GM23338 (cell line): ENCODE measurements around the gene BDH1. TPM values are rescaled to one million over a fixed set of nuclear protein-coding genes. Genes with fewer than 3 reads are reported as not detected.

Experiments used
- ATAC-seq: fragments of 200-7000 bp; cut with Tn5 transposase; 3 replicates; pipeline ENCODE4 v1.9.1; 2020
- DNase-seq: peaks from one replicate; pipeline ENCODE4 v3.0.0-alpha.2; 2015; ENCODE audit warnings: low spot score
- H2AFZ ChIP-seq: fragments of 200-600 bp; sonication (generic); 2 replicates; pipeline ENCODE4 v1.8.0; 2016; ENCODE audit warnings: antibody characterized with exemption, mild to moderate bottlenecking, moderate library complexity
- H3F3A ChIP-seq: fragments of 200-600 bp; sonication (generic); replicated peaks from 2 replicates; pipeline ENCODE4 v1.8.0; 2017; ENCODE audit warnings: antibody characterized with exemption, mixed run types, low read depth
- H3K27ac ChIP-seq: fragments of 200-600 bp; sonication (generic); 2 replicates; pipeline ENCODE4 v1.6.1; 2016; ENCODE audit warnings: low read depth
- H3K27me3 ChIP-seq: fragments of 200-600 bp; sonication (generic); 2 replicates; pipeline ENCODE4 v1.8.0; 2016; ENCODE audit warnings: mild to moderate bottlenecking, mixed run types, moderate library complexity; ENCODE audit not compliant: insufficient read depth
- H3K36me3 ChIP-seq: fragments of 200-600 bp; sonication (generic); 2 replicates; pipeline ENCODE4 v1.8.0; 2016; ENCODE audit warnings: mild to moderate bottlenecking; ENCODE audit not compliant: insufficient read depth
- H3K4me1 ChIP-seq: fragments of 200-600 bp; sonication (generic); 2 replicates; pipeline ENCODE4 v1.8.0; 2016; ENCODE audit warnings: mild to moderate bottlenecking, moderate library complexity; ENCODE audit not compliant: insufficient read depth
- H3K4me2 ChIP-seq: fragments of 200-600 bp; sonication (generic); 2 replicates; pipeline ENCODE4 v1.7.1; 2017; ENCODE audit warnings: mixed run types
- H3K4me3 ChIP-seq: fragments of 200-600 bp; sonication (generic); 2 replicates; pipeline ENCODE4 v1.6.1; 2016; ENCODE audit warnings: mixed run types
- H3K79me2 ChIP-seq: fragments of 200-600 bp; sonication (generic); replicated peaks from 2 replicates; pipeline ENCODE4 v1.8.0; 2017; ENCODE audit warnings: mild to moderate bottlenecking; ENCODE audit not compliant: insufficient read depth
- H3K9me2 ChIP-seq: fragments of 200-600 bp; sonication (generic); 2 replicates; pipeline ENCODE4 v1.8.0; 2017; ENCODE audit not compliant: insufficient read depth
- H4K20me1 ChIP-seq: fragments of 200-600 bp; sonication (generic); replicated peaks from 2 replicates; pipeline ENCODE4 v1.8.0; 2017; ENCODE audit warnings: mild to moderate bottlenecking; ENCODE audit not compliant: insufficient read depth
- H3K27ac Mint-ChIP-seq: 2 replicates; pipeline ENCODE4 v1.8.0; 2020; ENCODE audit warnings: inconsistent platforms, mild to moderate bottlenecking, moderate library complexity, mixed read lengths
- H3K27me3 Mint-ChIP-seq: 3 replicates; pipeline ENCODE4 v1.8.0; 2022; ENCODE audit warnings: low read depth, mild to moderate bottlenecking, moderate library complexity, mixed read lengths, inconsistent platforms; ENCODE audit not compliant: insufficient read depth, poor library complexity
- H3K36me3 Mint-ChIP-seq: 3 replicates; pipeline ENCODE4 v1.8.0; 2021; ENCODE audit warnings: low read depth, mild to moderate bottlenecking, inconsistent platforms, moderate library complexity, mixed read lengths
- H3K4me1 Mint-ChIP-seq: 3 replicates; pipeline ENCODE4 v1.8.0; 2020; ENCODE audit warnings: mild to moderate bottlenecking, inconsistent platforms, mixed read lengths
- H3K4me3 Mint-ChIP-seq: 3 replicates; pipeline ENCODE4 v1.8.0; 2021; ENCODE audit warnings: moderate library complexity, mild to moderate bottlenecking, inconsistent platforms, mixed read lengths
- H3K9me3 Mint-ChIP-seq: 3 replicates; pipeline ENCODE4 v1.8.0; 2020; ENCODE audit warnings: moderate library complexity, mild to moderate bottlenecking, inconsistent platforms, mixed read lengths
- CREB1 ChIP-seq: fragments of 250-450 bp; sonication (Bioruptor Pico); IDR thresholded peaks from 2 replicates; pipeline ENCODE4 v1.5.0; 2020; ENCODE audit warnings: low read depth, mild to moderate bottlenecking, moderate library complexity
- EZH2 ChIP-seq: fragments of 200-600 bp; sonication (generic); IDR thresholded peaks from one replicate; pipeline ENCODE4 v1.8.0; 2017; ENCODE audit warnings: antibody characterized with exemption, mild to moderate bottlenecking, low read depth; ENCODE audit not compliant: unreplicated experiment
- EZH2phosphoT487 ChIP-seq: fragments of 200-600 bp; sonication (generic); IDR thresholded peaks from one replicate; pipeline ENCODE4 v1.8.1; 2018; ENCODE audit warnings: antibody characterized with exemption; ENCODE audit not compliant: unreplicated experiment
- JUNB ChIP-seq: IDR thresholded peaks from one replicate; pipeline ENCODE4 v1.6.1; 2016; ENCODE audit warnings: antibody characterized with exemption; ENCODE audit not compliant: unreplicated experiment
- NANOG ChIP-seq: IDR thresholded peaks from 2 replicates; pipeline ENCODE4 v1.6.1; 2016; ENCODE audit warnings: antibody characterized with exemption, borderline replicate concordance
- POLR2AphosphoS5 ChIP-seq: IDR thresholded peaks from 2 replicates; pipeline ENCODE4 v1.6.1; 2016; ENCODE audit warnings: antibody characterized with exemption, low read depth
- STAT1 ChIP-seq: IDR thresholded peaks from one replicate; pipeline ENCODE4 v1.6.1; 2016; ENCODE audit warnings: antibody characterized with exemption; ENCODE audit not compliant: unreplicated experiment
- ZNF114 ChIP-seq: fragments of 250-450 bp; sonication (Bioruptor Pico); IDR thresholded peaks from 2 replicates; pipeline ENCODE4 v1.5.0; 2020; ENCODE audit warnings: mild to moderate bottlenecking, moderate library complexity
- ZNF331 ChIP-seq: fragments of 250-450 bp; sonication (Bioruptor Pico); IDR thresholded peaks from 2 replicates; pipeline ENCODE4 v1.5.0; 2020; ENCODE audit warnings: low read depth, mild to moderate bottlenecking, moderate library complexity
- polyA plus RNA-seq: library from polyadenylated mRNA; unstranded; fragments of >200 nt; fragmentation: Nextera tagmentation; extraction: Ambion mirVana; gene quantifications from 2 replicates; pipeline ENCODE4 v1.2.1, GENCODE V29; 2016
- total RNA-seq: library from RNA; depleted of rRNA; stranded (reverse); fragments of >200 nt; shearing (Covaris generic); gene quantifications from 2 replicates; pipeline ENCODE4 v1.2.3, GENCODE V29; 2014
- TF ChIP-seq, protein P1 (sequence below): fragments of 250-450 bp; sonication (Bioruptor Pico); IDR thresholded peaks from 2 replicates; pipeline ENCODE4 v1.5.0; 2020; ENCODE audit warnings: mild to moderate bottlenecking, moderate library complexity
- TF ChIP-seq, protein P2 (sequence below): IDR thresholded peaks from one replicate; pipeline ENCODE4 v1.6.1; 2018; ENCODE audit warnings: antibody characterized with exemption; ENCODE audit not compliant: unreplicated experiment
- TF ChIP-seq, protein P3 (sequence below), 2 experiments: fragments of 200-600 bp in 1 of 2; sonication (generic) in 1 of 2; conservative IDR thresholded peaks; 2 replicates each; pipeline versions ENCODE4 v1.5.1 to v1.6.1; 2016 to 2017; ENCODE audit warnings: antibody characterized with exemption in 2 of 2, low read depth in 2 of 2, mild to moderate bottlenecking in 2 of 2, moderate library complexity in 1 of 2
- TF ChIP-seq, protein P4 (sequence below): IDR thresholded peaks from 2 replicates; pipeline ENCODE4 v1.6.1; 2016; ENCODE audit warnings: antibody characterized with exemption

BDH1 gene
- total and polyA plus RNA-seq, 2 experiments from 2014 or later, result 18.1 to 19.3 TPM

DNA sequence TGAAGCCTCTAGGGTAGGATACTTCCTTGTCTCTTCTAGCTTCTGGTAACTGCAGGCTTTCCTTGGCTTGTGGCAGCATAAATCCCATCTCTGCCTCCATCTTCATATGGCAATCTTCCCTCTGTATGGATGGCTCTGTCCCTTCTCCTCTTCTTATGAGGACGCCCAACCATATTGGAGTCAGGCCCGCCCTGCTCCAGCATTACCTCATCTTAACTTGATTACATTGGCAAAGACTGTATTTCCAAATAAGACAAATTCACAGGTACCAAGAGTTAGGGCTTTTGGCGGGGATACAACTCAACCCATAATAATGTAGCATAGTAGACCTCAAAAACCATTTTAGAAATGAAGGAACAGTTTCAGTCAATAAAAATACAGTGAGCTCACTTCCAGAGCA is 75.4 kb downstream of the BDH1 start:
- H3K9me2 ChIP-seq, result no peaks in the 10 kb centered on the region; the same call in none of the 2 replicates
- no peaks in the 10 kb centered on the region for H4K20me1 ChIP-seq
- Mint-ChIP-seq H3K27me3 (peaks cover 7% of the 10 kb centered on the region), H3K36me3 (no peaks in the 10 kb centered on the region), H3K4me3 (no peak overlapping the region), H3K9me3 (no peaks in the 10 kb centered on the region; the same call in 2 of the 3 replicates), H3K4me1 (peaks cover 24% of the 10 kb centered on the region), H3K27ac (no peak overlapping the region)
- ATAC-seq (no peak), DNase-seq (no peak)
- H3K4me1 ChIP-seq, result peaks cover 19% of the 10 kb centered on the region
- 0 out of 2 replicates have a peak overlapping the region, but pooled peaks have one; percentile 2 for H2AFZ ChIP-seq
- H3K4me2 ChIP-seq, result no peak overlapping the region
- H3K4me3 ChIP-seq, result no peak overlapping the region
- H3K79me2 ChIP-seq, result no peaks in the 10 kb centered on the region
- no peaks in the 10 kb centered on the region for H3K27me3 ChIP-seq
- no peaks in the 10 kb centered on the region for H3F3A ChIP-seq
- no peak overlapping the region for H3K27ac ChIP-seq
- H3K36me3 ChIP-seq, result no peaks in the 10 kb centered on the region
- TF ChIP-seq JUNB (no peak), ZNF114 (CRISPR knock-in tag) (no peak), POLR2AphosphoS5 (no peak), ZNF331 (CRISPR knock-in tag) (no peak), CREB1 (no peak), EZH2 (no peak), EZH2phosphoT487 (no peak), STAT1 (no peak), NANOG (no peak)
- TF ChIP-seq, protein P1, sequence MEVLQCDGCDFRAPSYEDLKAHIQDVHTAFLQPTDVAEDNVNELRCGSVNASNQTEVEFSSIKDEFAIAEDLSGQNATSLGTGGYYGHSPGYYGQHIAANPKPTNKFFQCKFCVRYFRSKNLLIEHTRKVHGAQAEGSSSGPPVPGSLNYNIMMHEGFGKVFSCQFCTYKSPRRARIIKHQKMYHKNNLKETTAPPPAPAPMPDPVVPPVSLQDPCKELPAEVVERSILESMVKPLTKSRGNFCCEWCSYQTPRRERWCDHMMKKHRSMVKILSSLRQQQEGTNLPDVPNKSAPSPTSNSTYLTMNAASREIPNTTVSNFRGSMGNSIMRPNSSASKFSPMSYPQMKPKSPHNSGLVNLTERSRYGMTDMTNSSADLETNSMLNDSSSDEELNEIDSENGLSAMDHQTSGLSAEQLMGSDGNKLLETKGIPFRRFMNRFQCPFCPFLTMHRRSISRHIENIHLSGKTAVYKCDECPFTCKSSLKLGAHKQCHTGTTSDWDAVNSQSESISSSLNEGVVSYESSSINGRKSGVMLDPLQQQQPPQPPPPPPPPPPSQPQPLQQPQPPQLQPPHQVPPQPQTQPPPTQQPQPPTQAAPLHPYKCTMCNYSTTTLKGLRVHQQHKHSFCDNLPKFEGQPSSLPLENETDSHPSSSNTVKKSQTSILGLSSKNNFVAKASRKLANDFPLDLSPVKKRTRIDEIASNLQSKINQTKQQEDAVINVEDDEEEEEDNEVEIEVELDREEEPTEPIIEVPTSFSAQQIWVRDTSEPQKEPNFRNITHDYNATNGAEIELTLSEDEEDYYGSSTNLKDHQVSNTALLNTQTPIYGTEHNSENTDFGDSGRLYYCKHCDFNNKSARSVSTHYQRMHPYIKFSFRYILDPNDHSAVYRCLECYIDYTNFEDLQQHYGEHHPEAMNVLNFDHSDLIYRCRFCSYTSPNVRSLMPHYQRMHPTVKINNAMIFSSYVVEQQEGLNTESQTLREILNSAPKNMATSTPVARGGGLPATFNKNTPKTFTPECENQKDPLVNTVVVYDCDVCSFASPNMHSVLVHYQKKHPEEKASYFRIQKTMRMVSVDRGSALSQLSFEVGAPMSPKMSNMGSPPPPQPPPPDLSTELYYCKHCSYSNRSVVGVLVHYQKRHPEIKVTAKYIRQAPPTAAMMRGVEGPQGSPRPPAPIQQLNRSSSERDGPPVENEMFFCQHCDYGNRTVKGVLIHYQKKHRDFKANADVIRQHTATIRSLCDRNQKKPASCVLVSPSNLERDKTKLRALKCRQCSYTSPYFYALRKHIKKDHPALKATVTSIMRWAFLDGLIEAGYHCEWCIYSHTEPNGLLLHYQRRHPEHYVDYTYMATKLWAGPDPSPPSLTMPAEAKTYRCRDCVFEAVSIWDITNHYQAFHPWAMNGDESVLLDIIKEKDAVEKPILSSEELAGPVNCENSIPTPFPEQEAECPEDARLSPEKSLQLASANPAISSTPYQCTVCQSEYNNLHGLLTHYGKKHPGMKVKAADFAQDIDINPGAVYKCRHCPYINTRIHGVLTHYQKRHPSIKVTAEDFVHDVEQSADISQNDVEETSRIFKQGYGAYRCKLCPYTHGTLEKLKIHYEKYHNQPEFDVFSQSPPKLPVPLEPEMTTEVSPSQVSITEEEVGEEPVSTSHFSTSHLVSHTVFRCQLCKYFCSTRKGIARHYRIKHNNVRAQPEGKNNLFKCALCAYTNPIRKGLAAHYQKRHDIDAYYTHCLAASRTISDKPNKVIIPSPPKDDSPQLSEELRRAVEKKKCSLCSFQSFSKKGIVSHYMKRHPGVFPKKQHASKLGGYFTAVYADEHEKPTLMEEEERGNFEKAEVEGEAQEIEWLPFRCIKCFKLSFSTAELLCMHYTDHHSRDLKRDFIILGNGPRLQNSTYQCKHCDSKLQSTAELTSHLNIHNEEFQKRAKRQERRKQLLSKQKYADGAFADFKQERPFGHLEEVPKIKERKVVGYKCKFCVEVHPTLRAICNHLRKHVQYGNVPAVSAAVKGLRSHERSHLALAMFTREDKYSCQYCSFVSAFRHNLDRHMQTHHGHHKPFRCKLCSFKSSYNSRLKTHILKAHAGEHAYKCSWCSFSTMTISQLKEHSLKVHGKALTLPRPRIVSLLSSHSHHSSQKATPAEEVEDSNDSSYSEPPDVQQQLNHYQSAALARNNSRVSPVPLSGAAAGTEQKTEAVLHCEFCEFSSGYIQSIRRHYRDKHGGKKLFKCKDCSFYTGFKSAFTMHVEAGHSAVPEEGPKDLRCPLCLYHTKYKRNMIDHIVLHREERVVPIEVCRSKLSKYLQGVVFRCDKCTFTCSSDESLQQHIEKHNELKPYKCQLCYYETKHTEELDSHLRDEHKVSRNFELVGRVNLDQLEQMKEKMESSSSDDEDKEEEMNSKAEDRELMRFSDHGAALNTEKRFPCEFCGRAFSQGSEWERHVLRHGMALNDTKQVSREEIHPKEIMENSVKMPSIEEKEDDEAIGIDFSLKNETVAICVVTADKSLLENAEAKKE, result no peak
- TF ChIP-seq, protein P2, sequence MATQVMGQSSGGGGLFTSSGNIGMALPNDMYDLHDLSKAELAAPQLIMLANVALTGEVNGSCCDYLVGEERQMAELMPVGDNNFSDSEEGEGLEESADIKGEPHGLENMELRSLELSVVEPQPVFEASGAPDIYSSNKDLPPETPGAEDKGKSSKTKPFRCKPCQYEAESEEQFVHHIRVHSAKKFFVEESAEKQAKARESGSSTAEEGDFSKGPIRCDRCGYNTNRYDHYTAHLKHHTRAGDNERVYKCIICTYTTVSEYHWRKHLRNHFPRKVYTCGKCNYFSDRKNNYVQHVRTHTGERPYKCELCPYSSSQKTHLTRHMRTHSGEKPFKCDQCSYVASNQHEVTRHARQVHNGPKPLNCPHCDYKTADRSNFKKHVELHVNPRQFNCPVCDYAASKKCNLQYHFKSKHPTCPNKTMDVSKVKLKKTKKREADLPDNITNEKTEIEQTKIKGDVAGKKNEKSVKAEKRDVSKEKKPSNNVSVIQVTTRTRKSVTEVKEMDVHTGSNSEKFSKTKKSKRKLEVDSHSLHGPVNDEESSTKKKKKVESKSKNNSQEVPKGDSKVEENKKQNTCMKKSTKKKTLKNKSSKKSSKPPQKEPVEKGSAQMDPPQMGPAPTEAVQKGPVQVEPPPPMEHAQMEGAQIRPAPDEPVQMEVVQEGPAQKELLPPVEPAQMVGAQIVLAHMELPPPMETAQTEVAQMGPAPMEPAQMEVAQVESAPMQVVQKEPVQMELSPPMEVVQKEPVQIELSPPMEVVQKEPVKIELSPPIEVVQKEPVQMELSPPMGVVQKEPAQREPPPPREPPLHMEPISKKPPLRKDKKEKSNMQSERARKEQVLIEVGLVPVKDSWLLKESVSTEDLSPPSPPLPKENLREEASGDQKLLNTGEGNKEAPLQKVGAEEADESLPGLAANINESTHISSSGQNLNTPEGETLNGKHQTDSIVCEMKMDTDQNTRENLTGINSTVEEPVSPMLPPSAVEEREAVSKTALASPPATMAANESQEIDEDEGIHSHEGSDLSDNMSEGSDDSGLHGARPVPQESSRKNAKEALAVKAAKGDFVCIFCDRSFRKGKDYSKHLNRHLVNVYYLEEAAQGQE, result no peak
- TF ChIP-seq, protein P3, sequence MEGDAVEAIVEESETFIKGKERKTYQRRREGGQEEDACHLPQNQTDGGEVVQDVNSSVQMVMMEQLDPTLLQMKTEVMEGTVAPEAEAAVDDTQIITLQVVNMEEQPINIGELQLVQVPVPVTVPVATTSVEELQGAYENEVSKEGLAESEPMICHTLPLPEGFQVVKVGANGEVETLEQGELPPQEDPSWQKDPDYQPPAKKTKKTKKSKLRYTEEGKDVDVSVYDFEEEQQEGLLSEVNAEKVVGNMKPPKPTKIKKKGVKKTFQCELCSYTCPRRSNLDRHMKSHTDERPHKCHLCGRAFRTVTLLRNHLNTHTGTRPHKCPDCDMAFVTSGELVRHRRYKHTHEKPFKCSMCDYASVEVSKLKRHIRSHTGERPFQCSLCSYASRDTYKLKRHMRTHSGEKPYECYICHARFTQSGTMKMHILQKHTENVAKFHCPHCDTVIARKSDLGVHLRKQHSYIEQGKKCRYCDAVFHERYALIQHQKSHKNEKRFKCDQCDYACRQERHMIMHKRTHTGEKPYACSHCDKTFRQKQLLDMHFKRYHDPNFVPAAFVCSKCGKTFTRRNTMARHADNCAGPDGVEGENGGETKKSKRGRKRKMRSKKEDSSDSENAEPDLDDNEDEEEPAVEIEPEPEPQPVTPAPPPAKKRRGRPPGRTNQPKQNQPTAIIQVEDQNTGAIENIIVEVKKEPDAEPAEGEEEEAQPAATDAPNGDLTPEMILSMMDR (conservative IDR thresholded peaks at IDR 0.05; ENCODE audit: low read depth in 2 of 2), result no peak
- TF ChIP-seq, protein P4, sequence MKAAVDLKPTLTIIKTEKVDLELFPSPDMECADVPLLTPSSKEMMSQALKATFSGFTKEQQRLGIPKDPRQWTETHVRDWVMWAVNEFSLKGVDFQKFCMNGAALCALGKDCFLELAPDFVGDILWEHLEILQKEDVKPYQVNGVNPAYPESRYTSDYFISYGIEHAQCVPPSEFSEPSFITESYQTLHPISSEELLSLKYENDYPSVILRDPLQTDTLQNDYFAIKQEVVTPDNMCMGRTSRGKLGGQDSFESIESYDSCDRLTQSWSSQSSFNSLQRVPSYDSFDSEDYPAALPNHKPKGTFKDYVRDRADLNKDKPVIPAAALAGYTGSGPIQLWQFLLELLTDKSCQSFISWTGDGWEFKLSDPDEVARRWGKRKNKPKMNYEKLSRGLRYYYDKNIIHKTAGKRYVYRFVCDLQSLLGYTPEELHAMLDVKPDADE, result no peak
